Activated CD4-positive, CD25-positive, alpha-beta regulatory T cell treated with anti-CD3 and anti-CD28 coated beads, Interleukin-2, amount 50 U/mL, for 16 hours (primary cell): ENCODE data around the gene CHORDC1.
A peak's percentile ranks its signal among the peaks of the same experiment; 100 is the strongest.
"Not testable (repeated sequence)": the region's sequence is repeated elsewhere in the genome, so short reads cannot be mapped to it uniquely, and the experiment has no call there.

Experiments used
- DNase-seq: peaks from one replicate; pipeline ENCODE4 v3.0.0-alpha.2; 2020; ENCODE audit warnings: low read depth, low spot score

The CHORDC1 gene

DNA sequence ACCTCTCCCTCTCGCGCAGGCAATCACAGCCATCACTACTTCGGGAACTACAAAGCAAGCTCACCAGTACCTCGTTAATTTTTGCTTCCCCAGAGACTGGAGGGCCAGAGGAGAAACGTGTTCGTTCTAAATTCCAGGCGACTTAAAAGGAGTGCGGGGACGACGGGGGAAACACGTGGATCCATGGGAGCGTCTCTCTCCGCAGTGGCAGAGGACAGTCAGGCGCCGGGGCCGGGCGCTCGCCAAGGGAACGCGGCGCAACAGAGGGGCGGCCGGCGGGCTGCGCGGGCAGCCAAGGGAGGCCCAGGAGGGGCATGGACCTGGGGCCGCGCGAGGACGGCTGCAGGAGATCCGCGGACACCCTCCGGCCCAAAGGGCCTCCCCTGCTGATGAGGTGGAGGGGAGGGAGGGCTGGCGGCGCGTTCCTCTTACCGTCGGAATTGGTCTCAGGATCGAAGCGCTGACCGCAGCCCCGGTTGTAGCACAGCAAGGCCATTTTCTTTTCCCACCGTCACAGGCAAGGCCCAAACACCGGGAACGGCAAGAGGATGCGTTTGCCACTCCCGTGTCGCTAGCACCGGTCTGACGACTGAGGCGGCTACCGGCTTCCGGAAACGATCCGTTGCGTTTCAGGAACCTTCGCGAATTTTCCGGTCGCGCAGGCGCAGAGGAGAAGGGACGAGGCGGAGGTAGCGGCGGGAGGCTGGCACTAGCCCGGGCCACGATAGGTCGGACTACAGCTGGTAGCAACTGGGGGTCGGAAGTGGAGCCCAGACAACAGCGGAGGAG lies at the start of gene CHORDC1:
TSS of gene CHORDC1 (minus strand) at position 591 of the 789 bp plus-strand sequence. CDS start at position 496, 95 bp downstream.
- DNase-seq, result peak; percentile 89

DNA sequence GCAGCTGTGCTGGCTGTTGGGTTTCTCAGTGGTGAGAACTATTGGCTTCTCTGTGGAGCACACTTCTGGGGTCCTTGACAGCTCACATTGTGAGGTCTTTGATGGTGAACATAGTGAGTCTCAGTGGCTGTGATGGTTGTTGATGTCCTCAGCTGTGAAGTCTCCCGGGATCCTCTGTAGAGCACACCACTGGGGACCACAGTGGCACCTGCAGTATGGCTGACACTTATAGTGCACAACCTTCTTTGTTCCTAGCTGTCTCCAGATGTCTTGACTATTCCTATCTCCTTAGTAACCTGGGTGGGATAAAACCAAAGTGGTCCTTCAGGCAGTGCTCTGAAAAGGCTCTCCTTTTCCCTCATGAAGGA lies 34.3 kb upstream of the CHORDC1 start:
- DNase-seq, result no peak

DNA sequence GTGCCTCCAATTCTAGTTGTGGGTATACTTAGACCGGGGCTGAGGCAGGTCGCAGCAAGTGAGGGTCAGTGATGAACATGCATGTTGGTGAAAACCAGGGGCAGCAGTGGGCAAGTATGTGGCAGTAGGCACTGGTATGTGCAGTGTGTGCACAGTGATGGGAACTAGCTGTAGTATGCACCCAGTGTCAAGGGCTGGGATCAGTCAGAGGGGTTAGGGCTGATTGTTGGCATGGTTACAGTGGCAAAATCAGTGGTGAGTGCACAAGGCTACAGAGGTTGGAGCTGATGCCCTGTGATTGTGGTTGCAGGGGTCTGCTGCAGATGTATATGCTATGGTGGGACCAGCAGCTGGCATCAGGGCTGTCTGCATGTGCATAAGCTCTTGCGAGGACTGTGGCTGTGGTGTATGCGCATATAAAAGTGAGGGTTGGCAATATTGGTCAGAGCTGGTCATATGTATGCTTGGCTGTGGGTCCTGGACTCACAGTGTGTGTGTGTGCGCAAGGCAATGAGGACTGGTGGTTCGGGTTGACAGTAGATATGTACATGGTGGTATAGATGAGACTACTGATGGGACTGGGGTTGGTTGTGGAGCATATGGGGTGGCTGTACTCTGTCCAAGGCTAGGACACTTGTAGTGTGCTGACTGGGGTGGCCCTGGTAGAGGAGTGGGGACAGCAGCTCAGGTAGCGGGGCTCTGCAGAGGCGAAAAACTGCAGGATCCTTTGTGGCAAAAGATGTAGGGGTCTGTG lies 33.7 kb upstream of the CHORDC1 start:
- no peak for DNase-seq

DNA sequence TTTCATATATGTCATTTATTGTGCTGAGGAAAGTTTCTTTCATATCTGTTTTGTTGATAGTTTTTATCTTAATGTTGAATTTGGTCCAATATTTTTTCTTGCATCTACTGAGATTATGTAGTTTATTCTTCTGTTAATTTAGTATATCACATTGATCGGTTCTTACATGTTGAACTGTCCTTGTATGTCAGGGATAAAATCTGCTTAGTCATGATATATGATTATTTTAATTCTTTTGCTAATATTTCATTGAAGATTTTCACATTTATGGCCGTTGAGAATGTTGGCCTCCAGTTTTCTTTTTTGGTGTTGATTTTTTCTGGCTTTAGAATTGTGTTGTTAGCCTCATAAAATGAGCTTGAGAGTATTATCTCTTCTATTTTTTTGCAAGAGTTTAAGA lies 31.2 kb upstream of the CHORDC1 start:
- DNase-seq, result no peak

DNA sequence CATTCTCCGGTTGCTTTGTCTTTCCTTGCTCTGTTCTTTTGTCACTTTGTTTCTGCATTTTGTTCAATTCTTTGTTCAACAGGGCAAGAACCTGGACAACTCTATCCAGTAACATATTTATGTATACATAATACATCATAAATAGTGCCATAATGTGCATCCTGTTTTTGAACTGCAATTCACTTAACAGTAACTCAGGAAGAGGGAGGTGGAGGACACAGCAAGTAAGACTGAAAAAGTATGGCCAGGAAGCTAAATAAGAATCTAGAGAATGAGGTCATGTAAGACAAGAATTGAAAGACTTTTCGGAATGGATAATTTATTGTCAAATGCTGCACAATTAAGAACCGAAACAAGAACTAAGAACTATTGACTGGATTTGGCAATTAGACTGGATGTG lies 29.2 kb upstream of the CHORDC1 start:
- DNase-seq, result no peak

DNA sequence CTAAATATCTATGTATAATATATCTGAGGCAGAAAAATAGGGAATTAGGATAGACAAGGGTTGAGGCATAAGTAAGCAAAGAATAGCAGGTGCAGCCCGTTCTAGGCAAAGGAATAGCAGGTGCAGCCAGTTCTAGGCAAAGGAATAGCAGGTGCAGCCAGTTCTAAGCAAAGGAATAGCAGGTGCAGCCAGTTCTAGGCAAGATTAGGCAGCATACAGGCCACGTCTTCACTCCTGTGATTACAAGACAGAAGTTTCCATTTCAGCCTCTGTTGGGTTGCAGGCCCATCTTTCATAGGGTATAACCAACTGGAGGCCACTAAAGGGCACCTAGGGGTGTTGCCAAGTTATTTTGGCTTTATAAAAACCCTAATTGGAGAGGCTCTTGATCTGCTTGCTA lies 28.8 kb upstream of the CHORDC1 start:
- DNase-seq, result no peak

DNA sequence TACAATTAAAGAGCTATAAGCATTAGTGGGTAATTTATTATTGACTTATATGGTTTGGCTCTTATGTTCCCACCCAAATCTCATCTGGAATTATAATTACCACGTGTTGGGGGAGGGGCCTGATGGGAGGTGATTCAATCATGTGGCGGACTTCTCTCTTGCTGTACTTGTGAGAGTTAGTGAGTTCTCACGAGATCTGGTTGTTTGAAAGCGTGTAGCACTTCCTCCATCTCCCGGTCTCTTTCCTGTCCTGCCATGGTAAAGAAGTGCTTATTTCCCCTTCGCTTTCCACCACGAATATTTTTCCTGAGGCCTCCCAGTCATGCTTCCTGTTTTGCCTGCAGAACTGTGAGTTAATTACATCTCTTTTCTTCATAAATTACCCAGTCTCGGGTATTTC lies 28.1 kb upstream of the CHORDC1 start:
- no peak for DNase-seq

DNA sequence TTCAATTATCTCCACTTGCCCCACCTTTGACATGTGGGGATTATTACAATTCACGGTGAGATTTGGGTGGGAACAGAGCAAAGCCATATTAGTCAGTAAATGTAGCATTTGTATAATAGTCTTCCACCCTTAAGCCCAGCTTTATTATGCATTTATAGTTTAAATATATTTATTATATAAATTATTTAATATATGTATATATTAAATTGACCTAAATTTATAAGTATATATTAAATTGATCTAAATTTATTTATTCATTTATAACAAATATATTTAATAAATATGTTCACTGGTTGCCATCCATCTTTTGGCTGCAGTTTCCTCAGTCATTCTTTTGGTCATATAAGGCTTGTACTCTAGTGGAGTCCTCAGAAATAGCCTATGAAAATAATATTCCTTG lies 23.6 kb upstream of the CHORDC1 start:
- no peak for DNase-seq

DNA sequence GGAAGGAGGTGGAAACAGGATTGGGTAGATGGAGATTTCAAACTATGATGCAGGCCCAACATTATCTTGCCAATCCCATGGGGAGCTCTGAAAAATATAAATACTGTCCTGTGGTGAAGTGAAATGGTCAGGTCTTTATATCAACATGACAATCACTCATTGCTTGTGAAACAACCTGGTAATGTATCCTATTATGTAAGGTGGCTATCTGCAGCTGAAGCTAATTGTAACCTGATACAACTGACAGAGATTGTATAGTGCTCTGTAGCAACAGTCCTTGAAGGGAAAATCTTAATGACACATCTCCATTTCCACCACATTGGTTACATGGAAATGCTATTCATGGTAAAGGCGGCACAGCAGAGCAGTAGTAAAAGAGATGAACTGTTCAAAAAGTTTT lies 20.7 kb upstream of the CHORDC1 start:
- no peak for DNase-seq

DNA sequence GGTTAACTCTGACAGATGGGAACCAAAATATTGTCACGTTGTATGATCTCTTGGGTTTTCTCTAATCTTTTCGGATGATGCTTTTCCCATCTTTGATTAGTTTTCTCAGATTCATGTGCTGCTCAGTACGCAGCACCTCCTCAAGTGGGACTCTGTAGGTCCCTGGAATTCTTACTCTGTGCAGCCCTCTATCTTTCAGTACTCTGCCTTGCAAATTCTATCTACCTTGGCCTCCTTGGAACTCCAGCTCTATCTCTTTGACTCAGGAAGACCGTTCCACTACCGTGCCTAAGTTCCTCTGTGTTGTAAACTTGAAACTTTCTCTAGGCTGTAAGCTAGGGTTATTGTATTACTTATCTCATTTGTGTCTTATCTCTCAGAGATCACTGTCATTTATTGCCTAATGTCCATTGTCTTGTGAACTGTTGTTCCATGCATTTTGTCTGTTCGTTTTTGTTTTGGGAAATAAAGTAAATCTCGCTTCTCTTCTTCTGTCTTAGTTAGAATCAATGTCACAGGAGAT lies 20.1 kb upstream of the CHORDC1 start:
- DNase-seq, result no peak

DNA sequence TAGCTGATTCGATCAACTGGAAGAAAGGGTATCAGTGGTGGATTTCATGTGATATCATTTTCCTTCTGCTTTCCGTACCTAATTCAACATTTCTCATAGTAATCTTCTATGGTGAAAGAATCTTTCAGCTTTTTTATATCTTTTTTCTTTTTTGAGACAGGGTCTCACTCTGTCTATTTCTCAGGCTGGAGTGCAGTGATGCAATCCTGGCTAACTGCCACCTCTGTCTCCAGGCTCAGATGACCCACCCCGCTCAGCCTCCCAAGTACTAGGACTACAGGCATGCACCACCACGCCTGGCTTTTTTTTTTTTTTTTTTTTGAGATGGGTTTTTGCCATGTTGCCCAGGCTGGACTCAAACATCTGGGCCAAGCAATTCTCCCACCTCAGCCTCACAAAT lies 18.6 kb upstream of the CHORDC1 start:
- DNase-seq, result no peak

DNA sequence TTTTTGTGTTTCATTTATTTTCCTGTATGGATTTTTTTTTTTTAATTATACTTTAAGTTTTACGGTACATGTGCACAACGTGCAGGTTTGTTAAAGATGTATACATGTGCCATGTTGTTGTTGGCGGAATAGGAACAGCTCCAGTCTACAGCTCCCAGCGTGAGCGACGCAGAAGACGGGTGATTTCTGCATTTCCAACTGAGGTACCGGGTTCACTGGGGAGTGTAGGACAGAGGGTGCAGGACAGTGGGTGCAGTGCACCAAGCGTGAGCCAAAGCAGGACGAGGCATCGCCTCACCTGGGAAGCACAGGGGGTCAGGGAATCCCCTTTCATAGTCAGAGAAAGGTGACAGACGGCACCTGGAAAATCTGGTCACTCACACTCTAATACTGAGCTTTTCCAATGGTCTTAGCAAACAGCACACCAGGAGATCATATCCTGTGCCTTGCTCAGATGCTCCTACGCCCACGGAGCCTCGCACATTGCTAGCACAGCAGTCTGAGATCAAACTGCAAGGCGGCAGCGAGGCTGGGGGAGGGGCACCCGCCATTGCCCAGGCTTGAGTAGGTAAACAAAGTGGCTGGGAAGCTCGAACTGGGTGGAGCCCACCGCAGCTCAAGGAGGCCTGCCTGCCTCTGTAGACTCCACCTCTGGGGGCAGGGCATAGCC lies 17.3 kb upstream of the CHORDC1 start:
- DNase-seq, result not testable (repeated sequence)

DNA sequence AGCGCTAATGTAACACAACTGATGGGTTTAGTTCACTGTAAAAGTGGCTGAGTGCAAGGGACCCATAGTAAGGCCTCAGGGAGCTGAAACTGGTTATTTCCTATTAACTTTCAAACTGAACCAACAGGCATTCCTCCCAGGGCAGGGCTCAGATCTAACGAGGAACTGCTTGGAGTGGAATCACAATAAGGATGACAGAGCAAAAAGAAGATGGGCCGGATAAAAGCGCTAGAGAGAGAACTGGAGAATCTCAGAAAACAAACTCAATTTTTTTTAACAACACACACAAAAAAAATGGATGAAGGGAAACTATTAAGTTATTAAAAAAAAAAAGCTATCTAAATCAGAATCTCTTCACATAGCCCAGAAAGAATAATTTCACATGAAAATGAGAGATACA lies 14.2 kb upstream of the CHORDC1 start:
- DNase-seq, result no peak

DNA sequence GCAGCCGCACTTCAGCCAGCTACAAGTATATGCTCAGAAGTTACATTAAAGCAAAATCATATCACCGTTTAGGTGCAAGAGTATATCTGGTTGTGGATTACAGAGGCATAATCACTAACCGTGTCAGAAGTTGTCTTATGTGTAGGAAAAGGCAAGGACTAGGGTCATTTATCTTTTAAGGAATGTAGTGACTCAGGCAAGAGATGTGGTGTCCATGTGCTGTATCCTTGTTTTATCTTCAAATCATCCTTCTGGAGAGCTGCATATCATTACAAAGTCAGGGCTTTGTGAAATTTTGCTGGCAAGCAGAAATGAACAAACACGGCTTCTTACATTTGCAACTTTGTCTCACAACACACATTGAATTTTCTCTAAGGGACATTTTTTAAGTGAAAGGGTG lies 12.7 kb upstream of the CHORDC1 start:
- DNase-seq, result no peak

DNA sequence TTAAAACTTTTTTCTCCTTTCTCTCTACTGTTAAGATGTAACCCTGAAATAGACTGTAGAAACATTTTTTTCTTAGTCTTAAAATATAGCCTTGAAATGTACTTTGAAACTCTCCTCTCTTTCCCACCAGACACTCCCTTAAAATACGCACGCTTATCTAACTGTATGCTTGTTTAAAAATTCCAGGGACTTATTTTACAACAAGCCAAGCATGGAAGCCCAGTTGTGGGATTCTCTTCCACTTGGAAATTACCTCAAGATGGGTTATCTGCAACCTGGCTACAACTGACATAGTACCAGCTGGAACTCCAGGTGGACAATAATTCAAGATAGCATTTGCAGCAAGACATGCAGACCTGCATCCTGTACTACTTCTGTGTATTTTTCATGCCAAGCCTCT lies 12.1 kb upstream of the CHORDC1 start:
- no peak for DNase-seq

DNA sequence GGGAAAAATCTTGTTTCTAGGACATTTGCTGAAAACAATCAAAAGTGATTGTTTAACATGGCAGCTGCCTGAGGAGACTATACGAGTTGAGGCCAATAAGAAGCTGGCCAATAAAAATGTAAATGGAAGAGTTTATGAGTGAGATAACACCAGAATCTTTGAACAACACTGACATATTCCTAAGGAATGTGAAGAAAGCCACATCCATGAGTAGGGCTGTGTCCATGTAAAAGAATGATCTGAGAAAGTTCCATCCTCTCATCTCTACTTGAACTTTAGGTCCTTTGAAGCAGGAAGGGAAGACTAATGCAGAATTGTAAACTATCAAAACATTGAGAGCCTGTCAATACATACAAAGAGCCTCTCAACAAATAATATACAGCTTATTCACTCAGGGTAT lies 6.9 kb upstream of the CHORDC1 start:
- DNase-seq, result no peak

DNA sequence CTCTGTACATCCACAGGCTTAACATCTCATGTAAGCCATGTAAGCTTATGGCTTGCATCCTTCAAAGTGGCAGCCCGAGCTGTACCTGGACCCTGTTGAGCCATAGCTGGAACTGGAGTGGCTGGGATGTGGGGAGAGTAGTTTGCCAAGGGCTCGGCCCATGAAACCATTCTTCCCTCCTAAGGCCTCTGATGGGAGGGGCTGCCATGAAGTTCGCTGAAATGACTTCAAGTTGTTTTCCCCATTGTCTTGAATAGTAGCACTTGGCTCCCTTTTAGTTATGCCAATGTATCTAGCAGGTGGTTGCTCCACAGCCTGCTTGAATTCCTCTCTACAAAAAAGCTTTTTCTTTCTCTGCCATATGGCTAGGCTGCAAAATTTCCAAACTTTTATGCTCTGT lies 5.2 kb upstream of the CHORDC1 start:
- DNase-seq, result no peak

DNA sequence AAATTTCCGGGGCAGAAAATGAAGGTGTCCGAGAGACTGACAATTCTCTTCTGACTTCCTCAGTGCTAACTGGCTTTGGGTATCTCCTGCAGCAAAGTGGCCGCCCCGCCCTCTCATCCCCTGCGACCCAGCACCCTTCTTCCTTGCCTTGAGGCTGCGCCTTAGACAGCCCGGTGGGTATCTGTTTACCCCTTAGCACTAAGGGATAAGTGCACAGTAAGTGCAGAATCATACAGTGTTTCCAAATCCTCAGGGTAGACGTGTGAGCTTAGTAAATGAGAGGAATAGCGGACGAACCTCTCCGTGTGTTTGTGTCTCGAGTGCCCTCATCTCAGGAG lies 368 bp upstream of the CHORDC1 start:
- no peak for DNase-seq

DNA sequence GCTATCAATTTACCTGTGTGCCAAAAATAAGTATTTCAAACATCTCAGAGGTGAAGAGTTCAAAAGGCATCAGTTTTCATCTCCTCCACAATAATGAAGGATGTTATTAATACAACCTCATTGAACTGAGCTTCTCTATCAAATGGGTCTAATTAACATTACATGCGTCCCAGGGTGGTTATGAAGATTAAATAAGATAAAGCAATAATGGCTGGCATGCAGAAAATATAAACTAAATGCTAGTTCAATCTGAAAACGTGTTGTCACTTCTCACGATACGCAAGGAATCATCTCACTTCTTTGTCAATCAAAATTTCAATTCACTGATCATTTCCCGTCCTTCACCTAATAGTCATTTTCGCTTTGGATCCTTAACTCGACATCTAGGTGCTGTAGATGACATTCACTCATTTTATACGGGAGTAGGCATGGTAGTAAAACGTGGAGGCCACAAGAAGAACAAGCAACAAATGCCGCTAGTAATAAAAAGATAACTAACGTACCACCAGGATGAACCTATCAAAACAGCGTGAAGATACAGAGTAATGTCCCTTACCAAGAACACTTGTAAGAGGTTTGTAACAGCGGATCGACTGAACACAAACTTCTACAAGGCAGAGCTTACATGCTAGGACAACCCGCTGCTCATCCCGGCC lies 918 bp downstream of the CHORDC1 start:
- no peak for DNase-seq

DNA sequence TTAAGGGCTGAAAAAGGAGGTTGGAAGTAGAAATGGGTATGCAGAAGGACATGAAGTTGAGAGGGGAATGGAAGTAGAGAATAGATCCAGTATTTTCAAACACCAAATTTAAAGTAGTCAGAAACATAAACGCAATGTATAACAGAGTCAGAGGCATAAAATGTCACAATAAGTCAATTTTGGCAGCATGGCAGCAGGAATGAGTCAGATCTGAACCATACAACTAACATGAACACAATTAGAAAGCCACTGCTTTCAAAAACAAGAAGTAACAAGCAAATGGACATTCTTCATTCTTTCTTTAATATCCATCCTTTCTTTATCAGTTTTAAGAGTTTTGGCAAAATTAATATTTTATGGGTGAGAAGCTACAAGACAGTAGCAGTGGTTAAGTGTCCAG lies 2.5 kb downstream of the CHORDC1 start:
- no peak for DNase-seq

DNA sequence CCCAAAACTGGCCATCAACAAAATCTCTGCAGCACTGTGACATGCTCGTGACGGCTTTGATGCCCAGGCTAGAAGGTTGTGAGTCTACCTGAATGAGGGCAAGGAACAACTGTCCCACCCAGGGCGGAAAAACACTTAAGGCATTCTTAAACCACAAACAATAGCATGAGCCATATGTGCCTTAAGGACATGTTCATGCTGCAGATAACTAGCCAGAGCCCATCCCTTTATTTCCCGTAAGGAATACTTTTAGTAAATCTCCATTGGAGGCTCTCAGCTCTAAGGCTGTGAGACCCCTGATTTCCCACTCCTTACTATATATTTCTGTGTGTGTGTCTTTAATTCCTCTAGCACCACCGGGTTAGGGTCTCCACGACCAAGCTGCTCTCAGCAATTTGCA lies 3.4 kb downstream of the CHORDC1 start:
- no peak for DNase-seq

DNA sequence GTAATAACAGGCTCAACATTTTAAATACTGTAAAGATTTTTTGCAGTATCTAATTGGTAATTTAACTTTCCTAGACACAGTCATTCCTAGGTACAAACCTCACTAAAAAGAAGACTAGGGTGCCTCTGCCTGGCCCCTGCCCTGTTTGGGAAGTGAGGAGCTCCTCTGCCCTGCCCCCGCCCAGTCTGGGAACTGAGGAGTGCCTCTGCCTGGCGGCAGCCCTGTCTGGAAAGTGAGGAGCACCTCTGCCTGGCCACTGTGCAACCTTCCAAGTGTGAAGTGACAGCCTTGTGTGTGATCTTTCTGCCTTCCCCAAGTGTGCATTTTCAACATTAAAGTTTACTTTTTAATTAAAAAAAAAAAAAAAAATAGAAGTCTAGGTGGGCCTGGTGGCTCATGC lies 4.2 kb downstream of the CHORDC1 start:
- no peak for DNase-seq
